ENCODE results near the gene PNPLA2. TPM values are rescaled to one million over a fixed set of nuclear protein-coding genes. Genes with fewer than 3 reads are reported as not detected.

The PNPLA2 gene
- polyA plus RNA-seq (ENCODE audit: insufficient read length), result 27.6 TPM

- no peak for DNase-seq (ENCODE audit: low read depth)
These were observed at the start of gene PNPLA2 for GRCh38 chr11:818396-819128. Gene PNPLA2, plus strand, starts transcription at chr11:818914. Its CDS starts 805 bp downstream, at chr11:819719.

DNA sequence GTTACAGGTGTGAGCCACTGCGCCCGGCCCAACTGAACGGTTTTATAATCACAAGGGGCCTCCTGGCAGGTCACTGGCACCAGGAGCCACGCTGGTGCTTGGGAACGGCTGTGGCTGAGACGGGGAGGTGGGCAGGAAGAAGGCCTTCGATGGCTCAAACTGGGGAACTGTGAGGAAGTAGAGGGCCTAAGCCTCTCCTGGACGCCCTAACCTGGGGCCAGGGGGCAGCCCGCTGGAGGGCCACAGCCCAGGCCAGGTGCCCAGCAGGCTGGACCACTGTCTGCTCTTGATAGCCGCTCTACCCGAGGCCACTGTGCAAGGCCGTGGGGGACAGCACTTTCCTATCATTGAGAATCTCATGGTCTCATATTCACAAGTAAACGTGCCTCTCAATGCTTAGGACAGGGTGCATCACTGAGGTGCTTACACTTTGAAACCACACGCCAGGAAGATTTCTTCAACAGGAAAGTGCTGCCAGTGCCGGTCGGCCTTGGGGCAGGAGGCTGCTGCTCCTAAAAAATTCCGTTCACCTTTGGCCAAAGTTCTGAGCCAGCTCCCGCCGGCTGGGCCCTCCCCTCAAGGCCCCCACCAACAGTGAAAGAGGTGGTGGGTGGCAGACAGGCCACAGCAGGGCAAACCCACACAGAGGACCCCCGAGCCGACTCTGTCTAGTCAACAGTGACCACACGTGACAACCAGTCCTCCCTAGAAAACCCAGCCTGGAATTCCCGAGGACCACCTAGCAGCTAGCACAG is 48.6 kb upstream of the PNPLA2 start:
- no peak for DNase-seq (ENCODE audit: low read depth)

DNA sequence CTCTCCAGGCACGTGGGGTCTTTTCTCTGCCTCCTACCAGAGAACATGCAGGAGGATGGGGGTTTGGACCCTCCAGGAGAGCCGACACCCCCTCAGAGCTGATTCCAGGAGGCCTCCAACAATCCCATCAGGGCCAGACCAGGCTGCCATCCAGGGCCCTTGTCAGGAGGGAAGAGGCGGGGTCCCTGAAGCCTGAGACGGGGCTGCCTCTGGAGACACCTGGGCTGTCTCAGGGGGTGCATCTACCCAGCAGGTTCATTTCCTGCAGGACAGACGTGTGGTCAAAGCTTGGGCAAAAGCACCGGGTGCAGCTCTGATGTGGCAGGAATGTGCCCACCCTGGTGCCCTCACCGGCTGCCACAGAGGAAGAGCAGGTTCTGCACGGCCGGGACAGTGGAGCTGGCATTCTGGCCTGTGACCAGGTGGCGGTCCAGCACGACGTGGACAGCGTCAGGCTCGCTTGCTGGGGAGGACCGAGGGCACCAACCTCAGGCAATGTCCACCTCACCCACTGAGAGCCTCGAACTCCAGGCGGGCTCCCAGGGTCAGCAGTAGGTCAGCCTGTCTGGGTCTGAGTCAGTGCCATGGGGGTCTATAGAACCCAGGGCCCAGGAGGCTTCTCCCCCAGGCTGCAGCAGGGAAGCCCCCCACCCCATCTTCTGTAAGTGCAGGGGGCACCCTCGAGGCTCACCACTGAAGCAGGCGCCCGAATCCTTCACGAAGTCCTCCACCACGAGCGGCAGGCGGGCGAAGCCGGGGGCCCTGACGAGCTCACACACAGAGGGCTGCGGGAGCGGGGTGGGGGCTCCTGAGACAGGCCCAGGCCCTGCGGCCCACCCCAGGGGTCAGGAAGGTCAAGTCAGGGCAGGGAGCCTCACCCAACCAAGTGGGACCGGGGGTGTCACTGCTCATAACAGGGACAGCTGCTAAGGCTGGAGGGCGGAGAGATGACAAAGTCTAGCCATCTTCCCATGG is 47.8 kb upstream of the PNPLA2 start:
- DNase-seq (ENCODE audit: low read depth), result no peak

DNA sequence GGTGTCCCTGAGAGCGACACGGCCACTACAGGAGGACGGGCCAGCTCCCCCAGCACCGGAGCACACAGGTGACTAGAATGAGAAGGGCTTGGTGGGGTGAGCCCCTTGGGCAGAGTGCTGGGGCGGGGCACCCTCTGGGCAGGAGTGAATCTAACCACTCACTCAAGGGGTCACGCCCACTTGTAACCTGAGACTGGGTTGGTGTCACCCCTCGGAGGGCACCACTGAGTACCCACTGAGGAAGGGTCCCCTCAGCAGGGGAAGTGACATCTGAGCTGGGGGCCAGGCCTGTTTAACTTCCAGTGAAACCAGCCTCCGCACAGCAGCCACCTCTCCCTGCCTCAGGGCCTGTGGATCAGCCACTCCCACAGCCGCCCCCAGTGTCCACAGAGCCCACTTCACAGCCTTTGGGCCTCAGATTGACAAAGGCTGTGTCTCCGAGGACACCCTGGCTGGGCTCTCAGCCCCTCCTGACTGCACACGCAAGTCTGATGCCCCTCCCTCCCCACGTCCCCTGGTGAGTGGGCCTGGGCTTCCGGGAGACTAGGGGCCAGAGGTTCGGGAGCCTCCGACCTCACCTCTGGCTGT is 47.0 kb upstream of the PNPLA2 start:
- DNase-seq (ENCODE audit: low read depth), result no peak

DNA sequence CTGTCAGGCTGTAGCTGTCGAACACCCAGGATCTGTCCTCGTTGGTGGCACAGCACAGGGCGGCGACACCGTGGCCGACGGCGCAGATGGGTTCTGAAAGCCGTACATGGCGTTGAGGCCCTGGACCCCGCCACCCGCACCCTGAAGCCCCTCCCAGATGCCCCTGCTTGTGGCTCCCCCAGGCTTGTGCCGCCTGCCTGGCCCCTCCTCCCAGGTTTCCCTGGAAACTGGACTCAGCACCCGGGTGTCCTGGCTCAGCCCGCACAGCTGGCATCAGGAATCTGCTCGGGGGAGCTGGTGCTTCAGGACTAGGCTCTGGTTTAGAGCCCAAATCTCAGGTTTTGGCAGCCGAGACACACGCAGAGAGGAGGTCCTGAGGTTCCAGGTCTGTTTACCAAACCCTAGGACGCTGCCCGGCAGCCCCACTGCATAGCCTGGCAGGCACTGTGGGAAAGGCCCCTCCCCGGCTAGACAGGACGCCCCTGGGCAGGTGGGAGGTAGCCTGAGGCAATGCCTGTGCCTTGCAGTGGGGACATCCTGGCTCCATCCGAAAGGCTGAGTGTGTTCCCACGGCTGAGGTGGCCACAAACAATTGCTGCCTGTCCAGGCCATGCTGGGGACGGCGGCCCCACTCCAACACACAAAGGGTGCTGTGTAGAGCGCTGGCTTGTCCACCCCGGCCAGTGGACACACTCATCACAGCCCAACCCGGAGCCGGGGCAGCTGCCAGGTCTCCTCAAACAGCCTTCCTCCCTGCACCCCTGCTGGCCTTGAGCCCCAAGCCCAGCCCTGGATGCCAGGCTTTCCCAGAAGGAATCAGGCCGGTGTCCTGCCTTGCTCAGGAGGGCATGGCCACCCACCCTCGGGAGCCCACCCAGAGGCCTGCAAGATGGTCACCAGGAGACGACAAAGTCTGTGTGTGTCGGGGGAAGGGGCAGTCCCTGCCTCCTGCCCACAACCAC is 46.0 kb upstream of the PNPLA2 start:
- no peak for DNase-seq (ENCODE audit: low read depth)

DNA sequence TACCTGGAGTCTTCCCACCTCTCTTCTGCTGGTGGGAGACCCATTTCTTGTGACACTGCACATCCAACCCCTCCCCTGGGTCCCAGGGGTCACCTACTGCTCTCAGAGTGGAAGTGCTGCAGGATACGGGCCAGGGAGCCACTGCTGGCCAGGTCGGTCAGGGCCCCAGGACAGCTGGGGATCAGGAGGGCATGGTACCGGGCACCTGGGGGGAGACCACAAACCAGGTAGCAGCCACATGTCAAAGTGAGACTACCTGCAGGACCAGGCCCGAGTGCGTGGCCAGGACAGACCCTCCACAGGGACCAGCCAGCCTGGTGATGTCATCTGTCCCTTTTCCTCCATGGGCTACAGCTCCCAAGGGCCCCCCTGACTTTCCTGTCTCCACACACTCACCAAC is 45.3 kb upstream of the PNPLA2 start:
- no peak for DNase-seq (ENCODE audit: low read depth)

- DNase-seq (ENCODE audit: low read depth), result no peak
These were observed 44.9 kb upstream of the PNPLA2 start for GRCh38 chr11:773830-774229.

- no peak for DNase-seq (ENCODE audit: low read depth)
These were observed 43.7 kb upstream of the PNPLA2 start for GRCh38 chr11:774873-775592.

DNA sequence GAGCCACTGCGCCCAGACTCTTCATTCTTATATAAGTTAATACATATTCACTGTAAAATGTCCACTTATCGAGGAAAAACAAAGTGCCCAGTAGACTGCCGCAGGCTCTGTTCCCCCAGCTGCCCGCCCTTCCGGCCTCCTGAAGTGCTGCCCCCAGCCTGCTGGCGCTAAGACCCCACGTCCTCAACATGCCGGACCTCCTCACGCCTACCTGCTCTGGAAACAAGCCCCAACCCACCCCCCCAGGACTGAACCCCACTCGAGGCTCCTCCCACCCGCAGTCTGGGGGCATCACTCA is 42.5 kb upstream of the PNPLA2 start:
- DNase-seq (ENCODE audit: low read depth), result no peak

- no peak for DNase-seq (ENCODE audit: low read depth)
These were observed 42.0 kb upstream of the PNPLA2 start for GRCh38 chr11:776561-777287.

GRCh38 chr11:777288-778255 is 41.1 kb upstream of the PNPLA2 start, which contains the start of gene GATD1:
Gene GATD1, minus strand, starts transcription at chr11:777487. Its CDS starts 25 bp downstream, at chr11:777462.
- DNase-seq (ENCODE audit: low read depth), result no peak

GRCh38 chr11:778976-779954 is 39.4 kb upstream of the PNPLA2 start:
- no peak for DNase-seq (ENCODE audit: low read depth)

GRCh38 chr11:779955-780532 is 38.7 kb upstream of the PNPLA2 start:
- no peak for DNase-seq (ENCODE audit: low read depth)

- no peak for DNase-seq (ENCODE audit: low read depth)
These were observed 36.2 kb upstream of the PNPLA2 start for GRCh38 chr11:782264-783174.

GRCh38 chr11:783581-784015 is 35.1 kb upstream of the PNPLA2 start:
- no peak for DNase-seq (ENCODE audit: low read depth)
